ENCODE measurements around the gene GRIN3B.
"Not testable (repeated sequence)": the region's sequence is repeated elsewhere in the genome, so short reads cannot be mapped to it uniquely, and the experiment has no call there.

GRIN3B gene

DNA sequence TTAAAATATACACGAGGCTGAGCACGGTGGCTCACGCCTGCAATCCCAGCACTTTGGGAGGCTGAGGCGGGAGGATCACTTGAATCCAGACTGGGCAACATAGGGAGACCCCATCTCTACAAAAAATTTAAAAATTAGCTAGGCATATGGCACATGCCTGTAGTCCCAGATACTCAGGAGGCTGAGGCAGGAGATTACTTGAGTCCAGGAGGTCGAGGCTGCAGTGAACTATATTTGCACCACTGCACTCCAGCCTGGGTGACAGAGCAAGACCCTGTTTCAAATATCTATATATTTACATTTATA lies 23.6 kb downstream of the GRIN3B start:
- DNase-seq = not testable (repeated sequence)

DNA sequence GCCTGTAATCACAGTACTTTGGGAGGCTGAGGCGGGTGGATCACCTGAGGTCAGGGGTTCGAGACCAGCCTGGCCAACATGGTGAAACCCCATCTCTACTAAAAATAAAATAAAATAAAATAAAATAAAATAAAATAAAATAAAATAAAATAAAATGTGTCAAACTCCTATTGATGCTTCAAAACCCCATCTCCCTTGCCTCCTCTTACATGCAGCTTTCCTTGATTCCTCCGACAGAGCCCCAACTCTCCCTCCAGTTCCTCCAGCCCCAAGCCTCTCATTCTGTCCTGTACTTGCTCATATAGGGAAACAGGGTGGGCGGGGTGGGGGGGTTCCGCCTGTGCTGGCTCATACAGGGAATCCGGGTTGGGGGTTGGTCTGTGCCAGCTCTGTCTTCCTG lies 24.9 kb downstream of the GRIN3B start:
- DNase-seq = not testable (repeated sequence)

DNA sequence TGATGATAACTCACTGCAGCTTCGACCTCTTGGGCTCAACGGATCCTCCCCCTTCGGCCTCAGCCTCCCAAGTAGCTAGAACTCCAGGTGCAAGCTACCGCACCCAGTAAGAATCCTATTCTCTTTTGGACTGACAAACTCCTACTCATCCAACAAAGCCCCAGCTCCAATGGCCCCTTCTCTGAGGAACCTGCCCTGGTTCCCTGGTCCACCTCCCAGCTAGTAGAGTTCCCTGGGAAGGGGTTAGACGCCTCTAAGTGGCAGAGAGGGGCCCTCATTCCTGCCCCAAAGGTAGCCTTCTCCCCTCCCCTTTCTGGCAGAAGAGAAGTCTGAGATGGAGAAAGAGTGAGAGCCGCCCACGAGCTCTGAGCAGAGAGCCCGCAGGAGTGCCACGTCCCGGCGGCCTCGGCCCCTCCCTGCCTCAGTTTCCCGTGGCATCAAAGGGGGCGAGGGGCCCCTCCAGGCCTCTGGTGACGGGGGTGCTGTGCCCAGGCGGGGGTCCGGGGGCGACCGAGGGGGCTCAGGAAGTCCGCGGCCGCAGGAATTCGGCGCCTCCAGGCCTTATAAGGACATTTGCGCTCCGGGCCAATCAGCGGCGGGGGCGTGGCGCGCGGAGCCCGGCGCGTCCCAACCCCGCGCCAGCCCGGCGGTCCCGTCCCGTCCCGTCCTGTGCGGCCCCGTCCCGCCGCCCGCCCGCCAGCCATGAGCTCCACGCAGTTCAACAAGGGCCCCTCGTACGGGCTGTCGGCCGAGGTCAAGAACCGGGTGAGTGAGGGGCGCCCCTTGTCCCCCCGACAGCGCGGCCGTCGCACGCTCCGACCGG lies 26.0 kb downstream of the GRIN3B start, which contains the start of gene CNN2:
Gene CNN2 (plus strand): TSS at position 649 of the 823 bp plus-strand sequence. CDS start 54 bp downstream, at position 703.
- no peak for DNase-seq

DNA sequence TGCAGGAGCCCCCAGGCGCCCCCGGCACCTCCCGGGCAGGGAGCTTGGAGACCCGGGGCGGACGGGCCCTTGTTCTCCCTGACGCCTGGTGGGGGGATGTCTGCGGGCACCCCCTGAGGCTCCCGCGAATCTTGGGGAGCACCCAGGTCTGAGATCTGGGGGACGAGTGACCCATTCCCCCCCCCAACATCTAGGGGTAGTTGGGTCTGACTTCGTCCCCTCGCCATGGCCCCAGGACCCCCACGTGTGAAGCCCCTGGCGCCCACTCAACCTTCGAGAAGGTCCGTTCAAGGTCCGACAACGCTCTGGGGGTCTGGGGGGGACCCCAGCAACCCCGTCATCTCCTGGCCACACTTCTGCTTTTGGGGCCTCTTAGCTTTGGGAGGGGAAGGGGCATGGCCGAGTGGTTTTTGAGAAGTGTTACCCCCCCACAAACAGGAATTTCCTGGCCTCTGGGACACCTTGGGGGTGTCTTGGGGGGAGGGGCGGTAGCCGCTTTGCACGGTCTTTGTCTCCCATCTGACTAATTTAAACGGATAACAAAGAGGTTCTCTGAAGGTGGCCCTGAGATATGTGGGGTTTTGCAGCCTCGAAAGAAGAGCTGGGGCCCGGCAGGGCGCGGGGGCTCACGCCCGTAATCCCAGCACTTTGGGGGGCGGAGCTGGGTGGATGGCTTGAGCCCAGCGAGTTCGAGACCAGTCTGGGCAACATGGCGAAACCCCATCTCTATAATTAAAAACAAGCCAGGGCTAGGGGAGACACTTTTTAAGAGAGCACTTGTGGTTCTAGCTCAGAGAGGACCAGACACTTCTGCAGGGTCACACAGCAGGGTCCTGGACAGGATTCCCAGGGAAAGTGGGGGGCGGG lies 26.8 kb downstream of the GRIN3B start:
- no peak for DNase-seq

DNA sequence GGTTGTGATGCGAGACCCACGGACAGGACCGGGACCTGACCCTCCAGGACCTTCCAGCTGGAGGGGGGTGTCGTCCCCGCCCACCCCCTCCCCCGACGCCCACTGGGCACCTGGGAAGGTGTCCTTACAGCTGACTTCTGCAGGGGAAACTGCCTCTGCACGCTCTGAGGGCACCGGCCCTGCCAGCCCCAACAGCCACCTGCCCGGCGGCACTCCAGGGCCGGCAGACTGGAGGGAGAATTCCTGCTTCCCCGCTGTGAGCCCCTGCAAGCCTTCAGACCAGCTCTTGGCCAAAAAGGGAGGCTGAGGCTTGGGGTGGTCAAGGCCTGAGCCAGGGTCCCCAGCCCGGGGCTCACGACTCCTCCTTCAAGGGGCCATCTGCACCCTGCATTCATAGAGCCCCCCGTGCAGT lies 27.4 kb downstream of the GRIN3B start:
- DNase-seq = no peak

DNA sequence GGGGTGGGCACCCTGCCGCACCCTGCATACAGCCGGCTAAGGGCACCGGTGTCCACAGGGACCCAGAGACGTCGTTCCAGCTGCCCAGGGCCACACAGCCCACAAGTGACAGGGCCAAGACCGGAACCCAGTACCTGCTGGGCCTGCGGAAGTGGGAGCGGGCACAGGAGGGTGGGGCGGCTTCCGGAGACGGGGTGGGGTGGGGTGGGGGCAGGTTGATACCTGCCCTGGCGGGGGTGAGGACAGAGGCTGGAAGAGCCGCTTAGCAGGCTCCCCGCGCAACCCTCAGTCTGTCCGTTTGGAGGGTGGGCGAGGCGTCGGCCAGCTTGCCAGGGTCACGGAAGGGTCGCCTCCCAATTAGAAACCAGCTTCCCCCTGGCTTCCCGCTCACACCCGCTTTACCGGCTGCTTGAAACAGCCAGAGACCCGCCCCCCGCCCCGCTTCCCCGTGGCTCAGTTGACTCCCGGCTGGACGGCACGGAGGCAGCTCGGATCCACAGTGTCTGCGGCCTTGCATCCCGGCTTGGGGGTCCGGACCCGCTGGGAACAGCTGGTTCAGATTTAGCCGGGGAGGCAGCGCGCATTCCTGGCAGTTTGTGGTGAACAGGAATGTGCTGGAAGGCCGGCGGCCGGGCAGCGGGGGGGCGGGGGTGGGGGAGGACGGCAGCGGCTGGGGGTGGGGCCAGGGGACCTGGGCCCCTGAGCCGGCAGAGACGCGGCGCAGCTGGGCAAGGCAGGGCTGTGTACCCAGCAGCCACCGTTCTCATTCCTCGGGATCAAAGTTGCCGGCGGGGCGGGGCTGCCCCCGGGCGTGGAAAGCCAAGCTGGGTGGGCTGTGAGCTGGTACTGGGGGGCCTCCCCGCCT lies 28.1 kb downstream of the GRIN3B start:
- no peak for DNase-seq

DNA sequence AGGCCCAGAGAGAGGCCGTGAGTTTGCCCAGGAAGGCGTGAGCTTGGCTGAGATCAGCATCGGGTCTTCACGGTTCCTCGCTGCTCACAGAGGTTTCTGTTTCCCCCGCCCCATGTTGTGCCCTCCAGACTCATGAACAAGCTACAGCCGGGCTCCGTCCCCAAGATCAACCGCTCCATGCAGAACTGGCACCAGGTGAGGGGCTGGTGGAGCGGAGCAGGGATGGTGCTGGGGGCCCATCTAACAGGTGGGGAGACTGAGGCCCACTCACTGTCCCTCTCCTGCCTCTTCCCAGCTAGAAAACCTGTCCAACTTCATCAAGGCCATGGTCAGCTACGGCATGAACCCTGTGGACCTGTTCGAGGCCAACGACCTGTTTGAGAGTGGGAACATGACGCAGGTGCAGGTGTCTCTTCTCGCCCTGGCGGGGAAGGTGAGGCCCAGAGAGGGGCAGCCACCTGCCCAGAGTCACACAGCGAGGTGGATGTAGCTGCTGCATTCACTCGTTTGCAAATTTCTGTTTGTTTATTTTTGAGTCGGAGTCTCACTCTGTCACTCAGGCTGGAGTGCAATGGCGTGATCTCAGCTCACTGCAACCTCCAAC lies 32.1 kb downstream of the GRIN3B start:
- no peak for DNase-seq

DNA sequence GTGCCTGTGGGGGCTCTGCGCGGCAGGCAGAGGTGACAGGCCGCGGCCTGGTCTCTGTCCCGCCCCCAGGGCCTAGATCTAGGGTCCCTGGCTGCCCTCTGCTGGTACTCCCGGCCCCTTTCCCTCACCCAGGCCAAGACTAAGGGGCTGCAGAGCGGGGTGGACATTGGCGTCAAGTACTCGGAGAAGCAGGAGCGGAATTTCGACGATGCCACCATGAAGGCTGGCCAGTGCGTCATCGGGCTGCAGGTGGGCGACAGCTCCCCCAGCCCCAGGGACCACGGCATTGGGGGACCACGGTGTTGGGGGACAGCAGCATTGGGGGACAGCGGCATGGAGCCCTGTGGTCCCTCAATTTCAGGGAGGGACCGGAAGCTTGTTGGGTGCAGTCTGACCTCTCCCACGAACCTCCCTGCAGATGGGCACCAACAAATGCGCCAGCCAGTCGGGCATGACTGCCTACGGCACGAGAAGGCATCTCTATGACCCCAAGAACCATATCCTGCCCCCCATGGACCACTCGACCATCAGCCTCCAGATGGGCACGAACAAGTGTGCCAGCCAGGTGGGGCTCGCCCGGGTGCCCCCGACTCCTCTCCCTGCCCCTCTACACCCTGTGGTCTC lies 35.9 kb downstream of the GRIN3B start:
- DNase-seq = no peak

DNA sequence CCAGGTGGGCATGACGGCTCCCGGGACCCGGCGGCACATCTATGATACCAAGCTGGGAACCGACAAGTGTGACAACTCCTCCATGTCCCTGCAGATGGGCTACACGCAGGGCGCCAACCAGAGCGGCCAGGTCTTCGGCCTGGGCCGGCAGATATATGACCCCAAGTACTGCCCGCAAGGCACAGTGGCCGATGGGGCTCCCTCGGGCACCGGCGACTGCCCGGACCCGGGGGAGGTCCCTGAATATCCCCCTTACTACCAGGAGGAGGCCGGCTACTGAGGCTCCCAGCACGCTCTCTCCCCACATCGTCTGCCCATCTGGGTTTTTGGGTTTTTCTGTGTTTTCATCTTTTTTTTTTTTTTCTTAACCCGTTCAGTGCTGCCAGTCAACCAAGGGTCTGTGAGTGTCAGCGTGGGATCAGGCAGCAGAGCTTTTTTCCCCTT lies 37.4 kb downstream of the GRIN3B start:
- DNase-seq = no peak

DNA sequence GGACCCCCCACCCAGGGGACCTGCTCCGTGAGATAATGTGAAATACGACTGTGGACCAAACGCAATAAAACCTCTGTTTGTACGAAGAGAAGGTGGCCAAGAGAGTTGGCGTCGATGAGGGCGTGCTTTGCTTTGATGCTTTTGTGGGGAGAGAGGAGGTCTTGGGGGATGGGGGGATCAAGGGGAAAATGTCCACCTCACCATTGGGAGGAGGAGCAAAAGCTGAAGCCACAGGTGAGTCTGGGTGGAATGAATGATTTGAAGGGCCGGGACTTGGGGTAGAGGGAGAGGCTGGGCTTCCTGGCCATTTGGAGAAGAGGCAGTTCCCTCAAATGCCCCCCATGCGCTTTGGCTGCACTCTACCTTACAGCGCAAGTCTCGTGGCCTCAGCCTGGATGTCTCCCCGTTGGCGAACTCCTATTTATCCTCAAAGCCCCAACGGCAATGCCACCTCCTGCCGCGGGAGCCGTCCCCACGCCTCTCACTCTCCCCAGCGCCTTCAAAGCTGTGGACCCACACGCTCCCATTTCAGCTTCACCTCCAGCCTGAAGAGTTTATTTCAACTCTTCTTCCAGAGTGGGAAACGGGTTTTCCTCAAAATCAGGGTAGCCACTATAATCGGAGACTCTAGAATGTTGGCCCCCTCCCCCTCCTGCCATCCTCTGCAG lies 38.9 kb downstream of the GRIN3B start:
- DNase-seq = no peak

DNA sequence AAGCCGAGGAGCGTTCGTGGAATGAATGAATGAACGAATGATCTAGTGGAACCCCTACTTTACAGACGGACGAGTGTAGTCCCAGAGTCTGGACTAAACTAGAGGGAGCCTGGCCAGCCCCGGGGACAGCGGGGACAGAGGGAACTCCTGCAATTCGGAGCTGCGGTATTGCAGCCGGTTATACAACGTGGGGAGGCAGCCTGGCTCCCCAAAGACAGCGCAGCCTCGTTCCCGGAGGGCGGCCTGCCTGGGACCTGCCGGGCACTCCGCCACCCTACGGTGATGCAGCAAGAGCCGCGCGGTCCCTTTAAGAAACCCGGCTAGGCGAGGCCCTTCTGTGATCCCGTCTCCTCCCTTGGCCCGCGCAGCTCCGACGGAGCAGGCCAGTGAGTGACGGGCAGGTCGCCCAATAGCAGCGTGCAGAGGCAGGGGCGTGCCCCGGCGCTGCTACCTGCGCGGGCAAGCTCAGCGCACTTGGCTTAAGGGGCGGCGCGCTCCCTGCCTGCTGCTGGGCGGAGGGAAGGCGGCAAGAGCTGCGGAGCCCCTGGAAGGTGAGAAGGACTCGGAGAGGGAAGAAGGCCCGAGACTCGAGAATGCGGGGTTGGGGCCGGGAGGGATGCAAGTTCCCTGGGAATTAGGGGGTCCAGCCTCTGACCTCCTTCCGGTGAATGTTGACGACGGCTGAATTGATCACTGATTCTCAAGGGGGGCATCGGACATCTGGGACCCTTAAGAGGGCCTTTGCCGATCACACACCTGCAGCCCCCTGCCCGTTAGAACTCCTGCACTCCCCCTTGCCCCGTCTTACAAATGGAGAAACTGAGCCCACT lies 39.6 kb downstream of the GRIN3B start, which contains the start of gene ABCA7:
Gene ABCA7 (plus strand): TSS at position 462 of the 830 bp plus-strand sequence. CDS start 1,255 bp downstream, outside the sequence.
- peak; percentile 95 for DNase-seq

DNA sequence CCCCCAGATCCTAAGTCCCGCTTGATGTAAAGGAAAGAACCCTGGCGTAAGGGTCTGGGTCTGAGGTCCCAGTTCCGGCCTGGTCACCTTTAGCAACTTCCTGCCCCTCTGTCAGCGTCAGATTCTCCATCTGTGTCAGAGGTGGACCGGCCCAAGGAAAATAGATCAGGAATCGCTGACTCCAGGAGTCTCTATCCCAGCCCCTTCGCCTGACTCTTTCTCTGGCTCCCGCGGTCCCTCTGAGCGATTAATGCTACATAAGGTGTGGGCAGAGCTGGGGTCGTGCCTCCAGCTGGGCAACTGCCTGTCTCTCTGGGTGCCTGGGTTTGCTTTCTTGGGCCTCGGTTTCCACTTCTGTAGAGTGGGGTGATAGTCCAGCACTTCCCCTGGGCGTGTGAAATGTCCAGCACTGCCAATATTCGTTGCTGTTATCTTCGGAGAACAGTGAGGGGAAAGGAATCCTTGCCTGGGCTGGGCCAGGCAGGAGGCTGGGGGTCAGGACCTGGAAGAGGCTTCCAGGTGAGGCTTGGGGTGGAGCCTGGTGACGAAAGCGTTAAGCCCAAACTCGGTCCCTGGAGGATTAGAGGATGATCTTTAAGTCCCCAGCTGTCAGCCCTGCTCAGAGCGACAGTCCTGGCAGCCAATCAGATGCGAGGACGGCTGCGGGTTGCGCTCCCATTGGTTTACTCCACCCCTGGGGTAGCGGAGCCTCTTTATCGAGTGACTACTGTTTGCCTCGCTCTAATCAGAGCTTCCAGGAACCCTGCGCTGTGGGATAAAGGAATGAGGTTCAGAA lies 40.5 kb downstream of the GRIN3B start:
- peak; percentile 90 for DNase-seq

DNA sequence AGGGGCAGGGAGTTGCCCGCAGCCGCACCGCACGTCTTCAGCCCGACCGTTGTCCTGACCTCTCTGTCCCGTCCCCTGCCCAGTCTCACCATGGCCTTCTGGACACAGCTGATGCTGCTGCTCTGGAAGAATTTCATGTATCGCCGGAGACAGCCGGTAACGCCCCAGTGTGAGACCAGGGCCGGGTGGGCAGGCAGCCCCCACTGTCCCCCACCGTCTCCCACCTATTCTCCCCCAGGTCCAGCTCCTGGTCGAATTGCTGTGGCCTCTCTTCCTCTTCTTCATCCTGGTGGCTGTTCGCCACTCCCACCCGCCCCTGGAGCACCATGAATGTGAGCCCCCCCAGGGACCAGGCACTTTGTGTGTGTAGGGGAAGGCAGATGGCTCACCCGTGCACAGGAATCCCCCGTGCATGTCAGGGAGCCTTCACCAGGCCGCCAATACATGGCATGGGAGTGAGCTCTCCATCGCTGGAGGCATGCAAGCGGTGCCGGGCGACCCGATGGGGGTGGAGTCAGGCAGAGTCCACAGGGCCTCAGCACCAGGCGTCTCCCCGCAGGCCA lies 41.1 kb downstream of the GRIN3B start:
- DNase-seq = no peak

DNA sequence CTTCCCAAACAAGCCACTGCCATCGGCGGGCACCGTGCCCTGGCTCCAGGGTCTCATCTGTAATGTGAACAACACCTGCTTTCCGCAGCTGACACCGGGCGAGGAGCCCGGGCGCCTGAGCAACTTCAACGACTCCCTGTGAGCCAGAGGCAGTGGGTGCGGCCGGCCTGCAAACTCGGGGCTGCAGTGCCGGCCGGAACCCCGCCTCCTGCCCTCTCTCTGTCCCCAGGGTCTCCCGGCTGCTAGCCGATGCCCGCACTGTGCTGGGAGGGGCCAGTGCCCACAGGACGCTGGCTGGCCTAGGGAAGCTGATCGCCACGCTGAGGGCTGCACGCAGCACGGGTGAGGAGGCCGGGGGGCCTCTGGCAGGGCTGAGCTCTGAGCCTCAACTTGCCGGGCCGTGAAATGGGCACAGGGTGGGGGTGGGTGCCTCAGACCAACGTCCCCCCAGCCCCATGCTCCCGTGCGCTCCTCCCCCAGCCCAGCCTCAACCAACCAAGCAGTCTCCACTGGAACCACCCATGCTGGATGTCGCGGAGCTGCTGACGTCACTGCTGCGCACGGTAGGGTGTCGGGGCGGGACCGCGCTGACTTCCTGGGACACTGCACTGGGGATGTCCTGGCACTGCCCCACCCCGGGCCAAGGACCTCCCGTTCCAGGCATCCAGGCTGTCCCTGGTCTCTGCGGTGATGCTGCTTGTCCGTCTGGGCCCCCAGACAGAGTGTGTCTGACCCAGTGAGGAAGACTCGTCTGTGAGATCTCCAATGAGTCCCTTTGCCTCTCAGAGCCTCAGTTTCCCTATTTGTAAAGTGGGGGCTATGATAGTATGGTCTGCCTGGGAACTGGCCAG lies 41.8 kb downstream of the GRIN3B start:
- no peak for DNase-seq

DNA sequence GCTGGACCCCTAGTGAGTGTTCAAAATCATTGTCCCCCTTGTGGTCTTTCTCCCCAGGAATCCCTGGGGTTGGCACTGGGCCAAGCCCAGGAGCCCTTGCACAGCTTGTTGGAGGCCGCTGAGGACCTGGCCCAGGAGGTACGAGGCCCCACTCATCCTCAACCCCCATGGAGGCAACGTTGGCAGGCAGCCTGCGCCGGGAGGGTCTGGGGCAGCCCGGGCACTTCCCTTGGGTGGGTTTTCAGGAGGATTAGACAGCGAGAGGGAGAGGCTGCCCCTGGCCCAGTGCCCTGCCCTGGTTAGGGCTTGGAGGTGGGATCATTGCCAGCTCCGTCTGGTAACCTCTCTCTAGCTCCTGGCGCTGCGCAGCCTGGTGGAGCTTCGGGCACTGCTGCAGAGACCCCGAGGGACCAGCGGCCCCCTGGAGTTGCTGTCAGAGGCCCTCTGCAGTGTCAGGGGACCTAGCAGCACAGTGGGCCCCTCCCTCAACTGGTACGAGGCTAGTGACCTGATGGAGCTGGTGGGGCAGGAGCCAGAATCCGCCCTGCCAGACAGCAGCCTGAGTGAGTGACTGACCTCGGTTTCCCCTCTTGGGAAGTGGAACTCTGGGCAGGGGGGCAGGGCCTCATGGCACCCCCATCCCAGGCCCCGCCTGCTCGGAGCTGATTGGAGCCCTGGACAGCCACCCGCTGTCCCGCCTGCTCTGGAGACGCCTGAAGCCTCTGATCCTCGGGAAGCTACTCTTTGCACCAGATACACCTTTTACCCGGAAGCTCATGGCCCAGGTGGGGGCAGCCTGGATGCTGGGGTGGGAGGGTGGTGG lies 42.7 kb downstream of the GRIN3B start:
- no peak for DNase-seq

DNA sequence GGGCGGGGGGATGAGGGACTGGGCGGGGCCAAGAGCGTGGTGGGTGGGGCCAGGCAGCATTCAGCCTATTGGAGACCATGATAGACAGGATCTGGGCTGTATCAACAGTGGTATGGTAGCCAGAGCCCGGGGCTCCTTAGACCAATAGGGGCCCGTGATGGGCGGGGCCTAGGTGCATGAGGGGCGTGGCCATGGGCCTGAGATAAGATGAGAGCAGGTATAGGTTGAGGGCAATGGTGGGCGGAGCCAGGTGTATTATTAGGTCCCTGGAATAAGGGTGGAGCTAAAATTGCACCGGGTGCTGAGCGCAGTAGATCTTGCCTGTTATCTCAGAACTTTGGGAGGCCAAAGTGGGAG lies 45.0 kb downstream of the GRIN3B start:
- no peak for DNase-seq

DNA sequence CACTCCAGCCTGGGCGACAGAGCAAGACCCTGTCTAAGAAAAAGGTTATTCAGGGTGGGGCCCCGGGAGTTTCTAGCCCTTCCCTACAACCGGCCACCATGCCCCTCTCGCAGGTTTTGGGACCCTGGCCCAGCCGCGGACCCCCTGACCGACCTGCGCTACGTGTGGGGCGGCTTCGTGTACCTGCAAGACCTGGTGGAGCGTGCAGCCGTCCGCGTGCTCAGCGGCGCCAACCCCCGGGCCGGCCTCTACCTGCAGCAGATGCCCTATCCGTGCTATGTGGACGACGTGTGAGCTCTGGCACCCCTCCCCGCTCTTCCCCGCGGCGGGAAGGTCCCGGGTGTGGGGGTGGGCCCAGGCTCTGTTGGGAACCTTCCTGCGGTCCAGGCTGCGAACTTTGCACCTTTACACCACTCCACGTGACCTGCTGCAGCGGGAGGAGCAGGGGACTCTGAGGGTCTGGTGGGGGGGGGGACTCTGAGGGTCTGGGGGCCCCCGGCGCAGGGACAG lies 46.0 kb downstream of the GRIN3B start:
- DNase-seq = no peak

Data from COR-L47 (cell line).